ENCODE measurements around the gene GET4. TPM values are rescaled to one million over a fixed set of nuclear protein-coding genes. Genes with fewer than 3 reads are reported as not detected.

Gene GET4
- total RNA-seq, 1 experiment from 2014 or later = 44.8 TPM

- POLR2A ChIA-PET = no interaction called here
Observed at GRCh38 chr7:910441-910861, 34.1 kb downstream of the GET4 start.

More at GRCh38 chr7:910441-910861, 34.1 kb downstream of the GET4 start:
- RAD21 ChIA-PET (ENCODE audit: low non-redundant PET in 1 of 2, low total read pairs in 2 of 2, uncharacterized antibody in 2 of 2, unreplicated experiment in 2 of 2) = no interaction called here
- TF ChIP-seq ATF3 (IDR thresholded peaks at IDR 0.05) = no peak
- no peak for TF ChIP-seq SIN3A (IDR thresholded peaks at IDR 0.05; ENCODE audit: low read depth)
- TF ChIP-seq YY1 (IDR thresholded peaks at IDR 0.05; ENCODE audit: extremely low read depth, insufficient replicate concordance, low read depth, low read length) = no peak
- TF ChIP-seq EGR1 (IDR thresholded peaks at IDR 0.05; ENCODE audit: low read depth) = no peak
- no peak for TF ChIP-seq CTCF (IDR thresholded peaks at IDR 0.05 in 2 of 3, conservative IDR thresholded peaks at IDR 0.05 in 1 of 3; ENCODE audit: borderline replicate concordance in 1 of 3, insufficient read depth in 1 of 3, low read depth in 2 of 3, low read length in 2 of 3)
- TF ChIP-seq POLR2A (IDR thresholded peaks at IDR 0.05; ENCODE audit: borderline replicate concordance, extremely low read depth, insufficient read depth, insufficient read length) = no peak
- TF ChIP-seq EZH2 (IDR thresholded peaks at IDR 0.05) = no peak
- no peak for TF ChIP-seq SRF (IDR thresholded peaks at IDR 0.05; ENCODE audit: low read depth)
- TF ChIP-seq JUND (IDR thresholded peaks at IDR 0.05) = no peak
- no peak for TF ChIP-seq ELF1 (IDR thresholded peaks at IDR 0.05; ENCODE audit: borderline replicate concordance, low read depth)
- TF ChIP-seq ZNF274 (IDR thresholded peaks at IDR 0.05; ENCODE audit: low read depth, low read length) = no peak
- no peak for TF ChIP-seq FOSL1 (IDR thresholded peaks at IDR 0.05; ENCODE audit: low read depth)
- no peak for TF ChIP-seq CEBPB (IDR thresholded peaks at IDR 0.05; ENCODE audit: low read depth)
- TF ChIP-seq TCF7L2 (IDR thresholded peaks at IDR 0.05; ENCODE audit: borderline replicate concordance, extremely low read depth, insufficient read depth, insufficient read length) = no peak
- Histone ChIP-seq H3K4me1 (ENCODE audit: control insufficient read depth in 1 of 2, insufficient read depth in 2 of 2, low read length in 2 of 2) (peaks cover 6 to 20% of the 10 kb centered on the region in 2 experiments), H3K79me2 (ENCODE audit: insufficient read depth, low read length) (no peaks in the 10 kb centered on the region), H4K20me1 (ENCODE audit: insufficient read depth) (no peaks in the 10 kb centered on the region), H3K9me3 (ENCODE audit: control insufficient read depth in 1 of 2, insufficient read depth in 1 of 2, low read depth in 1 of 2, low read length in 2 of 2) (no peaks in the 10 kb centered on the region), H3K9ac (ENCODE audit: low read length) (no peak overlapping the region), H3K36me3 (ENCODE audit: control insufficient read depth in 1 of 2, insufficient read depth in 2 of 2, low read length in 2 of 2) (no peaks in the 10 kb centered on the region), H3K9me2 (ENCODE audit: insufficient read depth) (no peaks in the 10 kb centered on the region), H3K4me3 (replicated peaks in 1 of 2; ENCODE audit: low read depth in 1 of 2, low read length in 2 of 2) (no peak overlapping the region), H2AFZ (ENCODE audit: low read depth, low read length, poor library complexity, severe bottlenecking) (no peak overlapping the region), H3K27ac (ENCODE audit: low read depth, low read length) (no peak overlapping the region), H3K27me3 (ENCODE audit: insufficient read depth, low read length) (0 out of 2 replicates have a peak, but pooled peaks cover 2% of the 10 kb centered on the region), H3K4me2 (ENCODE audit: low read length) (no peak overlapping the region)
- no TSS peak for BruUV-seq (replicated peaks)
- ATAC-seq = no peak
- CTCF ChIA-PET = no interaction called here
- DNase-seq (ENCODE audit: low read depth, low spot score) = no peak
- intact Hi-C loops (cut with micrococcal nuclease) = no loop called here
